B cell (primary cell): ENCODE measurements around the gene CMYA5.

Experiments used
- CTCF ChIP-seq: fragments of 200-600 bp; IDR thresholded peaks from one replicate; pipeline ENCODE4 v1.8.0; 2022; ENCODE audit warnings: antibody characterized with exemption, mild to moderate bottlenecking
- EZH2 ChIP-seq: IDR thresholded peaks from 2 replicates; pipeline ENCODE4 v1.6.1; 2012; ENCODE audit warnings: borderline replicate concordance, low read depth, mild to moderate bottlenecking, moderate library complexity, low read length; ENCODE audit not compliant: insufficient read depth, poor library complexity, severe bottlenecking

- TF ChIP-seq CTCF (no peak), EZH2 (no peak)
These were observed 122.3 kb downstream of the CMYA5 start for GRCh38 chr5:79811904-79812303.
